ENCODE results near the gene SLC38A8.

- TF ChIP-seq CTCF (IDR thresholded peaks at IDR 0.05) (no peak), EP300 (IDR thresholded peaks at IDR 0.05) (no peak), POLR2A (IDR thresholded peaks at IDR 0.05) (no peak)
These were observed 18.7 kb upstream of the SLC38A8 start for GRCh38 chr16:84061236-84061819.
